Neural cell (in vitro differentiated cells): ENCODE data around the gene RERE.

Source experiments
- CTCF ChIP-seq: fragments of 450-650 bp; IDR thresholded peaks from 2 replicates; pipeline ENCODE4 v1.5.1; 2014; ENCODE audit warnings: antibody characterized with exemption, mild to moderate bottlenecking, moderate library complexity; ENCODE audit not compliant: poor library complexity, severe bottlenecking
- EP300 ChIP-seq: fragments of 450-650 bp; conservative IDR thresholded peaks from 2 replicates; pipeline ENCODE4 v1.6.1; 2014; ENCODE audit warnings: antibody characterized with exemption, mild to moderate bottlenecking, moderate library complexity; ENCODE audit not compliant: poor library complexity, severe bottlenecking
- EZH2 ChIP-seq: fragments of 200-600, 300-800 bp; shearing (Covaris generic), sonication (generic); IDR thresholded peaks from 2 replicates; pipeline ENCODE4 v1.6.1; 2014; ENCODE audit warnings: antibody characterized with exemption, low read length, borderline replicate concordance, mild to moderate bottlenecking; ENCODE audit not compliant: insufficient read depth, poor library complexity, severe bottlenecking
- MXI1 ChIP-seq: fragments of 450-650 bp; conservative IDR thresholded peaks from 2 replicates; pipeline ENCODE4 v1.6.1; 2014; ENCODE audit warnings: antibody characterized with exemption, mild to moderate bottlenecking; ENCODE audit not compliant: poor library complexity, severe bottlenecking
- POLR2AphosphoS5 ChIP-seq: IDR thresholded peaks from 2 replicates; pipeline ENCODE4 v1.6.1; 2012
- RAD21 ChIP-seq: fragments of 450-650 bp; conservative IDR thresholded peaks from 2 replicates; pipeline ENCODE4 v1.6.1; 2014; ENCODE audit warnings: antibody characterized with exemption, mild to moderate bottlenecking, moderate library complexity
- SMC3 ChIP-seq: fragments of 450-650 bp; conservative IDR thresholded peaks from 2 replicates; pipeline ENCODE4 v1.6.1; 2014; ENCODE audit warnings: antibody characterized with exemption, mild to moderate bottlenecking, moderate library complexity; ENCODE audit not compliant: poor library complexity
- TAF1 ChIP-seq: IDR thresholded peaks from 2 replicates; pipeline ENCODE4 v1.6.1; 2012; ENCODE audit warnings: low read depth
- TF ChIP-seq, protein P1 (sequence below): IDR thresholded peaks from 2 replicates; pipeline ENCODE4 v1.6.1; 2012; ENCODE audit warnings: borderline replicate concordance

DNA sequence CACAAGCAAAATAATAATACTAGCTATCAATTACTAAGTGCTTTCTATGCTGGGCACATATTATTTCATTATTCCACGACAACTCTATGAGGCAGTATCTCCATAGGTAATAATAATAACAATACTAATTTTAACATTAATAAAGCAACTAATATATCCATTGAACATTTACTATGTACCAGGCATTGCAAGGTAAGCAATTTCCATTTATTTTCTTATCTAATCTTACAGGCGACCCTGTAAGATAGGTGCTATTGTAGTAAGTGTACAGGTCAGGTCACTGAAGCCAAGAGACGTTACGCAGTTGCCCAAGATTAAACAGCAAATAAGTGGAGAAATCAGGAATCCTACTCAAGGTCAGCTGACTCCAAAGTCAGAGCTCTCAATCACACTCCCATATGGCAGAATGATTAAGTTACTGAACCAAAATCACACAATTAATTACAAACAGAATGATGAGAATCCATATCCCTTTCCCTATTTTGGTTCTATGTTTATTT, 301.1 kb downstream of the RERE start:
- TF ChIP-seq CTCF (no peak), EP300 (no peak), POLR2AphosphoS5 (no peak), RAD21 (no peak), EZH2 (no peak), TAF1 (no peak), MXI1 (no peak), SMC3 (no peak)
- TF ChIP-seq, protein P1, sequence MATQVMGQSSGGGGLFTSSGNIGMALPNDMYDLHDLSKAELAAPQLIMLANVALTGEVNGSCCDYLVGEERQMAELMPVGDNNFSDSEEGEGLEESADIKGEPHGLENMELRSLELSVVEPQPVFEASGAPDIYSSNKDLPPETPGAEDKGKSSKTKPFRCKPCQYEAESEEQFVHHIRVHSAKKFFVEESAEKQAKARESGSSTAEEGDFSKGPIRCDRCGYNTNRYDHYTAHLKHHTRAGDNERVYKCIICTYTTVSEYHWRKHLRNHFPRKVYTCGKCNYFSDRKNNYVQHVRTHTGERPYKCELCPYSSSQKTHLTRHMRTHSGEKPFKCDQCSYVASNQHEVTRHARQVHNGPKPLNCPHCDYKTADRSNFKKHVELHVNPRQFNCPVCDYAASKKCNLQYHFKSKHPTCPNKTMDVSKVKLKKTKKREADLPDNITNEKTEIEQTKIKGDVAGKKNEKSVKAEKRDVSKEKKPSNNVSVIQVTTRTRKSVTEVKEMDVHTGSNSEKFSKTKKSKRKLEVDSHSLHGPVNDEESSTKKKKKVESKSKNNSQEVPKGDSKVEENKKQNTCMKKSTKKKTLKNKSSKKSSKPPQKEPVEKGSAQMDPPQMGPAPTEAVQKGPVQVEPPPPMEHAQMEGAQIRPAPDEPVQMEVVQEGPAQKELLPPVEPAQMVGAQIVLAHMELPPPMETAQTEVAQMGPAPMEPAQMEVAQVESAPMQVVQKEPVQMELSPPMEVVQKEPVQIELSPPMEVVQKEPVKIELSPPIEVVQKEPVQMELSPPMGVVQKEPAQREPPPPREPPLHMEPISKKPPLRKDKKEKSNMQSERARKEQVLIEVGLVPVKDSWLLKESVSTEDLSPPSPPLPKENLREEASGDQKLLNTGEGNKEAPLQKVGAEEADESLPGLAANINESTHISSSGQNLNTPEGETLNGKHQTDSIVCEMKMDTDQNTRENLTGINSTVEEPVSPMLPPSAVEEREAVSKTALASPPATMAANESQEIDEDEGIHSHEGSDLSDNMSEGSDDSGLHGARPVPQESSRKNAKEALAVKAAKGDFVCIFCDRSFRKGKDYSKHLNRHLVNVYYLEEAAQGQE: no peak
